Tibial nerve (tissue), 4 donors: ENCODE data around the gene UVSSA. TPM values are rescaled to one million over a fixed set of nuclear protein-coding genes. Genes with fewer than 3 reads are reported as not detected.

ENCODE experiments used
- DNase-seq, 2 donors: peaks; one replicate each; pipeline ENCODE4 v3.0.0-alpha.2; 2019; ENCODE audit warnings: low spot score in 2 of 2
- H3K27ac ChIP-seq, 4 donors: fragments of 200-600 bp; sonication (generic) in 3 of 4; one replicate each; pipeline ENCODE4 v1.5.1; 2017 to 2019; ENCODE audit warnings: mild to moderate bottlenecking in 1 of 4
- H3K27me3 ChIP-seq, 2 donors: fragments of 200-600 bp; sonication (generic) in 1 of 2; one replicate each; pipeline versions ENCODE4 v1.5.1 to v1.6.0; 2017 to 2019
- H3K36me3 ChIP-seq, 3 donors: fragments of 200-600 bp; sonication (generic); one replicate each; pipeline ENCODE4 v1.5.1; 2018 to 2019
- H3K4me1 ChIP-seq, 4 donors: fragments of 200-600 bp; sonication (generic) in 3 of 4; one replicate each; pipeline ENCODE4 v1.5.1; 2017 to 2019
- H3K4me3 ChIP-seq, 4 donors: fragments of 200-600 bp; sonication (generic) in 3 of 4; one replicate each; pipeline ENCODE4 v1.5.1; 2017 to 2019; ENCODE audit warnings: mild to moderate bottlenecking in 1 of 4, moderate library complexity in 1 of 4
- H3K9me3 ChIP-seq, 4 donors: fragments of 200-600 bp; sonication (generic) in 3 of 4; one replicate each; pipeline ENCODE4 v1.5.1; 2017 to 2019
- CTCF ChIP-seq, 5 experiments: fragments of 200-600 bp in 3 of 5; fragments of 450-650 bp in 2 of 5; sonication (generic) in 3 of 5; IDR thresholded peaks; one replicate each; pipeline ENCODE4 v1.5.1; 2016 to 2019; ENCODE audit warnings: antibody characterized with exemption in 5 of 5, mild to moderate bottlenecking in 3 of 5, moderate library complexity in 2 of 5
- EP300 ChIP-seq, 2 donors: sonication (generic); formaldehyde crosslinking; IDR thresholded peaks; one replicate each; pipeline ENCODE4 v1.6.1; 2017; ENCODE audit warnings: antibody characterized with exemption in 2 of 2, mild to moderate bottlenecking in 1 of 2
- POLR2A ChIP-seq, 2 donors: fragments of 450-650 bp; IDR thresholded peaks; one replicate each; pipeline ENCODE4 v1.6.1; 2017; ENCODE audit warnings: antibody characterized with exemption in 2 of 2, mild to moderate bottlenecking in 2 of 2, moderate library complexity in 2 of 2
- WGBS, 2 donors: methylation state at CpG; one replicate each; pipeline ENCODE4 v1.1.5; 2018; 5-methylcytosine and 5-hydroxymethylcytosine counted together
- total RNA-seq, 4 donors: library from RNA; depleted of rRNA; stranded (reverse); fragments of >200 nt; gene quantifications; one replicate each; pipeline ENCODE4 v1.1.0, GENCODE V29; 2016

UVSSA gene
- total RNA-seq, 4 donors from 2014 or later, result 29.8 to 72.0 (median 30.4) TPM

- TF ChIP-seq POLR2A (IDR thresholded peaks at IDR 0.05) (no peak), CTCF (IDR thresholded peaks at IDR 0.05) (no peak), EP300 (IDR thresholded peaks at IDR 0.05) (no peak)
- no peaks in the 10 kb centered on the region for H3K27me3 ChIP-seq
- H3K9me3 ChIP-seq, result no peaks in the 10 kb centered on the region
- 92 to 96% methylated on average over 15 to 24 of the region's 31 CpGs for WGBS, 2 donors
- DNase-seq, result no peak
- no peak overlapping the region for H3K4me3 ChIP-seq
- no peak overlapping the region for H3K27ac ChIP-seq
- H3K4me1 ChIP-seq, result no peaks in the 10 kb centered on the region
- H3K36me3 ChIP-seq, result peaks cover 0 to 99% (median 6%) of the 10 kb centered on the region in 3 donors
Measured at GRCh38 chr4:1379801-1380331, 32.9 kb downstream of the UVSSA start.

GRCh38 chr4:1380368-1381151, 33.6 kb downstream of the UVSSA start:
- H3K9me3 ChIP-seq, result no peaks in the 10 kb centered on the region
- DNase-seq, result no peak
- H3K4me1 ChIP-seq, result no peaks in the 10 kb centered on the region
- 90 to 93% methylated on average over 32 to 36 of the region's 36 CpGs for WGBS, 2 donors
- H3K4me3 ChIP-seq, result no peak overlapping the region
- H3K27me3 ChIP-seq, result no peaks in the 10 kb centered on the region
- H3K36me3 ChIP-seq, result peaks cover 0 to 99% (median 3%) of the 10 kb centered on the region in 3 donors
- no peak overlapping the region for H3K27ac ChIP-seq
- TF ChIP-seq CTCF (IDR thresholded peaks at IDR 0.05), result no peak
- TF ChIP-seq POLR2A (IDR thresholded peaks at IDR 0.05), result no peak
- TF ChIP-seq EP300 (IDR thresholded peaks at IDR 0.05), result no peak

- H3K4me3 ChIP-seq, result no peak overlapping the region
- no peaks in the 10 kb centered on the region for H3K27me3 ChIP-seq
- H3K4me1 ChIP-seq, result no peaks in the 10 kb centered on the region
- TF ChIP-seq POLR2A (IDR thresholded peaks at IDR 0.05), result no peak
- no peak for TF ChIP-seq EP300 (IDR thresholded peaks at IDR 0.05)
- no peak for TF ChIP-seq CTCF (IDR thresholded peaks at IDR 0.05)
- no peaks in the 10 kb centered on the region for H3K9me3 ChIP-seq
- no peak for DNase-seq
- no peak overlapping the region for H3K27ac ChIP-seq
- H3K36me3 ChIP-seq, result peaks cover 0 to 99% (median 0%) of the 10 kb centered on the region in 3 donors
- 90 to 95% methylated on average over 7 to 12 of the region's 12 CpGs for WGBS, 2 donors
Measured at GRCh38 chr4:1381181-1381621, 34.2 kb downstream of the UVSSA start.

- TF ChIP-seq EP300 (IDR thresholded peaks at IDR 0.05) (no peak), POLR2A (IDR thresholded peaks at IDR 0.05) (no peak), CTCF (IDR thresholded peaks at IDR 0.05) (no peak)
- WGBS, 2 donors, result 84 to 88% methylated on average over 24 of the region's 24 CpGs
- H3K4me1 ChIP-seq, result no peaks in the 10 kb centered on the region
- H3K4me3 ChIP-seq, result no peak overlapping the region
- no peak overlapping the region for H3K27ac ChIP-seq
- no peak for DNase-seq
- H3K36me3 ChIP-seq, result peaks cover 0 to 99% (median 0%) of the 10 kb centered on the region in 3 donors
- H3K27me3 ChIP-seq, result no peaks in the 10 kb centered on the region
- peaks cover 0 to 4% (median 0%) of the 10 kb centered on the region in 4 donors for H3K9me3 ChIP-seq
Measured at GRCh38 chr4:1381944-1382541, 35.0 kb downstream of the UVSSA start.
